Measurements from ENCODE around the gene ZNF750.

ZNF750 gene

DNA sequence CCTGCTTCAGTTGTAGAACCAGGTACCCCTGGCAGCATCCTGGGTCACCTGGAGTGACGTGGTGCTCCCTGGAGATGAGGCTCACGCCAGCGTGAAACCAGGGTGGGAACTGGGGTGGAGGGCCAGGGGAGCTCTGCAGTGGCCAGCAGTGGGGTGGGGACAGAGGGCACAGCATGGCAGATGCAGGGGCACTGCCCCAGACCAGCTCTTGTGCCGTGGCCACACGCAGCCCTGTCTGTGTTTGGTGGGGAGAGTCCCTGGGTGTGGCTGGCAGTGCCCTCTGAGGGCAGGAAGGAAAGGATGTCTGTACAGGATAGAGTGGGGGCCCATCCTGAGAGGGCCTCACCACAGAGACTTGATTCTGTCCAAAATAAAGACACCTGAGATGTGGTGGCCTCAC is 24.5 kb downstream of the ZNF750 start:
- FAIRE-seq (no peak), DNase-seq (ENCODE audit: insufficient read length, low spot score) (no peak)

DNA sequence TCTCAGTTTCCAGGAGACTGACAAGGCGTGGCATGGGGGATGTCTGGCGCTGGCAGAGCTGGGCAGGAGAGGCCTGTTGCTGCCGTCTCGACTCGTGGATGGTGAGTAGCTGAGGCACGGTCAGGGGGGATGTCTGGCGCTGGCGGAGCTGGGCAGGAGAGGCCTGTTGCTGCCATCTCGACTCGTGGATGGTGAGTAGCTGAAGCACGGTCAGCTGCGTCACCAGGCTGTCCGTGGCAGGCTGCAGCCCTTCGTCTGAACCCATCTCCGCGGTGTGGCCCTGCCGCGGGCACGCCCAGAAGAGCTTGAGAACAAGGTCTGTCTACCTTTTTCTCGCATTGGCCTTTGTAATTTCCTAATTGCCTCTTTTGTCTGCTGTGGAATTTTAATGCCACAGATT is 25.0 kb downstream of the ZNF750 start:
- FAIRE-seq (no peak), DNase-seq (ENCODE audit: insufficient read length, low spot score) (no peak)

DNA sequence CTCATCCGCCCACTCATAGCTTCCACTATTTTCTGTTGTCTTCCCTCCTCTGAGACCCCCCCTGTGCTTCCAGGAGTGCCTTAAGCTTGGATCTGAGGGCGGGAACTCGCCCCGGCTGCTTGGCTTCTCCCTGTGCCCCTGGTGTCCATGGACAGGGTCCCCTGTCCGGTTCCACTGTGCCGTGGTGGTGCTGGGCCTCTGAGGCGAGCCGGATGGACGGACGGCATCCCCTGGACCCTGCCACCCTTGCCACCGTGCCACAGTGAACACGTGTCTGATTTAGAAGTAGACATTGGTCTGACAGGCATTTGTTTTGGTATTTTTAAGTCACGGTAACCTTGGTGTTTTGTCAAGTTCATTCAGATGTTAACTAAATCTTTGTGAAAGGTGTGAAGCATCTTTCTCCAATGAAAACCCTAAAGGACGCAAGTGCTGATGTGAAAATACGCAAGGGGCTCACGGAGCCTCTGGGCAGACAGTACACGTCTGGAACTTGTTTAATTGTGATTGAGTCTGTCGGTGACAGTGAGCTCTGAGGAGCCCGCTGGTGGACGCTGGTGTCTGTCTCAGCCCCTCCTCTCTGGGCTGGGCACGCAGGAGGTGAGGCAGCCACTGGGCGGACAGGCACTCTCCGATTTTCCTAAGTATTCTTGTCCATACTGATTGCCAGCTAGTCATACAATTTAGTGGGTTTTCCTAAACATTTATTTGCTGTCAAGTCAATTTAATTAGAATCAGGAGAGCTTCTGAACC is 26.3 kb downstream of the ZNF750 start:
- DNase-seq (ENCODE audit: insufficient read length, low spot score): no peak
- peak; percentile 28 for FAIRE-seq

DNA sequence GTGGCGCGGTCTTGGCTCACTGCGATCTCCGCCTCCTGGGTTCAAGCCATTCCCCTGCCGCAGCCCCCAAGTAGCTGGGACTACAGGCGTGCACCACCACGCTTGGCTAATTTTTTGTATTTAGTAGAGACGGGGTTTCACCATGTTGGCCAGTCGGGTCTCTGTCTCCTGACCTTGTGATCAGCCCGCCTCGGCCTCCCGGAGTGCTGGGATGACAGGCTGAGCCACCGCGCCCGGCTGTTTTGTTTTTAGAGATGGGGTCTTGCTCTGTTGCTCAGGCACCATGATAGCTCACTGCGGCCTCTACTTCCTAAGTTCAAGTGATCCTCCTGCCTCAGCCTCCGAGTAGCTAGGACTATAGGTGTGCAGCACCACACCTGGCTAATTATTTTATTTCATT is 27.2 kb downstream of the ZNF750 start:
- DNase-seq (ENCODE audit: insufficient read length, low spot score) (no peak), FAIRE-seq (no peak)

DNA sequence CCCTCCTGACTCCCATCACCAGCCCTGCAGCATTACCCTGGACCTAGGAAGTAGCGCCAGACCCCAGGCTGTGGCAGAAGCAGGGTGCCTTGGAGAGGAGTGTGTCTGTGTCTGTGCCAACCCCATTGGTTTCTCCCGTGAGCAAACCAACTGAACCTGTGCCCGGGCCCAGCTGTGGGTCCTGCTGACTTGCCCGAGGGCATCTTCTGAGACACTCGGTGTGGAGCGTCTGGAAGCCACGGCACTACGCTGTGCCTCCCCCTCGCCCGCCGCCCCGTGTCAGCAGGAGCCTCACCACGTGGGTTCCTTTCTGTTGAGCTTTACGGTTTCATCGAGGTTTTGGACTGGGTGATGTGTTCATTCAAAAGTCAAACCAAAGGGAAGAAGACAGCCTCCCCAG is 27.8 kb downstream of the ZNF750 start:
- FAIRE-seq (no peak), DNase-seq (ENCODE audit: insufficient read length, low spot score) (no peak)

DNA sequence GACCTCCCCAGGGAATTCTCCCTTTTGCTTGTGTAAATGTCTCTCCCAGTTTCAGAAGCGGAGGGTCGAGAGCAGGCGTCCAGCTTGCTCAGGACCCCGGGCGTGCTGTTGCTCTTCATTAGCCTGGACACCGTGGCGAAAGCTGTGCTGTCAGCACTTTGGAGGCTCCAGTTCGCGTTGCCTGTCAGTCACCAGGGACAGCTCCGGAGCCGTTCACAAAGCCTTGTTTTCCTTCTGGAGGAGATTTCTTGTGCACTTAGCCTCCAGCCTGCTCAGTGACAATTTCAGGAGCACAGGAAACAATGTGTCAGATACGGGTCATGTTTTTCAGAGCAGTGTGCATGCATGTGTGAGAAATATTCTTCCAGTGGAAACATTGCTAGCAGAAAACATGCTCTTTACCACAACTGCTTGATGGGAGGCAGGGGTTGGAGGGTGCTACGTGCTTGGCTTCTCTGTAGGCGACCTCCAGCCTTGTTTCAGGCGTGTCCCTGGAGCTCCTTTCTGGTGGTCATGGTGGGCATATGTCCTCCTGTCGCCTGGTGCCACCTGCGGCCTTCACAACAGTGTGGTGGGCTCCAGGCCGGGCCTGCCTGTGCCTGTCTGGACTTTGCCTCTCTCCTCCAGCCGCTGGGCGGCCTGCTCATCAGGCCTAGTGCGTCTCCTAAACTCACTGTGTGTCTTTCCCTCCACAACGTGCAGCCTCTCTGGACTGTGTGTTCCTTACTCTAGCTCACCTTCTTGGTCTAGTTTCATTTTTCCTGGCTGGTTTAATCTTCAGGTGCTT is 29.0 kb downstream of the ZNF750 start:
- DNase-seq (ENCODE audit: insufficient read length, low spot score): no peak
- no peak for FAIRE-seq

DNA sequence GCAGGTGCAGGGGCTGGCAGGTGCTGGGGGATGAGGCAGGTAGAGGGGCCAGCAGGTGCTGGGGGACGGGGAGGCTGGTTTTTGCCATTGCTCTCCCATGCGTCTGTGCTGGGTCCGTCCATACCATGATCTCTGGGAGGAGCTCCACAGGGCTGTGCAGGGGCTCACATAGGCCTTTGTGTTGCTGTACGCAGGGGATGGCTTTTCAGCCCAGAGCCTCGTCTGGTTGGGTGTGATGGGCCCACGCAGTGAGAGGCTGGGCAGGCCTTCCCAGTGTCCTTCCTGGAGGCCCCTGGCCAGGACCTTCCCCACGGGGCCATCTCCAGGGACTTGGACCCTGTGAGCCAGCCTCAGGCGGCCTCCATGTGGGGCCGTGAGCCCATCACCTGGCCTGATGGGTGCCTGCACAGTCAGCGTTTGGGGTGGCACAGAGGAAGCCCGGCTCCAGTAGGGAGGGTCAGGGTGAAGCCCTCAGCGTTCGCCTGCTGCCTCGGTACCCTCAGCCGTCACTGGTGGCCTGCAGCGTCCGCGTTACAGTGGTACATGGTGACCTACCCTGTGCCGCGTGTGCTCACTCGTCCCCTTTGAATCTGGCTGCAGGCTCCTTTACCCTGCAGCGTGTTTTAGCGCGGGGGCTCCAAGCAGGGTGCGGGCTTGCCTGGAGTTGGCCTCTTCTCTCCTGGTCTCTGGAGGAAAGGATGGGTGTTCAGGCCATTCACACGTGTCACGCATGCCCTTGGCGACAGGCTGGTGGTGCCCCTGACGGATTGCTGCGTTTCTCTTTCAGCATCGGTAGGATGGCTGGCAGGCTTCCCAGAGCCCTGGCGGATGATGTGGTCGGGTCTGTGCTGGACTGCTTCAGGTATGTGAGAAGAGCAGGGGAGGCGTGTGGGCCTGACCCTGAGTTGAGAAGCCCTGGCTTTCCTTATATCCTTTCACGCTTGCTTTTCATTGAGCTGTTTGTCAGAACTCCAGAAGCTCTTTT is 30.6 kb downstream of the ZNF750 start:
- FAIRE-seq: no peak
- DNase-seq (ENCODE audit: insufficient read length, low spot score): no peak

DNA sequence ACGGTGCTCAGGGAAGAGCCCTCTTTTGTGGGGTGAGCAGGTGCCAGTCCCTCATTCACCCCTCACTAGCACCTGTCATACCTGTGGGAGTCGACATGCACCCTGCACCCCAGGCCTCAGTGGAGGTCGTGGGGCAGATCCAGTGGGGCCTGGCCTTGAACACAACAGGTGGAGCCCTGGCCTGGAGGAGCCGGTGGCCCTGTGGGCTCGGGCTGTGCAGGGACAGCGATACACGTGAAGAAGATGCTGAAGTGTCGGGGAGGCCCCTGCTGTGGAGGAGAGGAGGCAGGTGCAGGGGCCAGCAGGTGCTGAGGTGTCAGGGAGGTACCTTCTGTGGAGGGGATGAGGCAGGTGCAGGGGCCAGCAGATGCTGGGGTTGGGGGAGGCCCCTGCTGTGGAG is 31.8 kb downstream of the ZNF750 start:
- no peak for FAIRE-seq
- no peak for DNase-seq (ENCODE audit: insufficient read length, low spot score)

DNA sequence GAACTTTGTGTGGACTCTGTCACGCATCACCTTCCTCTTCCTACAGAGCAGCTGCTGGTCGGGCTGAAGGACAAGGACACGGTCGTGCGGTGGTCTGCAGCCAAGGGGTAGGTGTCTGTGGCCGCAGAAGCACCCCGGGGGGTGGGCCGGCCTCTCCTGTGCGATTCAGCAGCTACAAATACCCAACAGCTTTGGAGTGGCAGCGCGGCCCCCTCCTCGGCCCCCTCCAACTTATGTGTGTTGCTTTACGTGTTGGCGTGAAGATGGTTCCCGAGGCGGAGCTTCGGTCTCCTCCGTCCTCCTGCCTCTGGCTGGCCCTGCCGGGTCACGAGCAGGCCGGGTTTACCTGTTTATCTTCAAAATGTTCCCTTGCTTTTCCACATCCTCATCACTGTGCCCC is 32.3 kb downstream of the ZNF750 start:
- FAIRE-seq: no peak
- no peak for DNase-seq (ENCODE audit: insufficient read length, low spot score)

DNA sequence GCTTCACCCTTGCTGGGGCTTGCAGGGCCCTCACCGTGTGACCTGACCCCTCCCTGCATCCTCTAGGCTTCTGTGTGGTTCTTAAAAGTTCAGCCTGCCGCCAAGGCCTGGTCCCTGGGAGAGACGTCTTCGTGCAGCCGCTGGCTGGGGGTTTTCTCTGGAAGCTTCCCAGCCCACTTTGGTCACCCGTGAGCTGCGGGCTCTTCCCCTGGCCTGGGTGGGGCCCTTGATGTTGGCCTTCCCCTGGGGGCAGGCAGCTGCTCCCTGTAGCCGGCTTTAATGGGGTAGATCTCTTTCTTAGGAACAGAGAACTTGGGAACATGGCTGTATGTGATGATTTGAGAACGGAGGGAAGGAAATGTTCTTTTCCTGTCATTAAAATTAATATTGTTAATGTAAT is 32.7 kb downstream of the ZNF750 start:
- FAIRE-seq: no peak

DNA sequence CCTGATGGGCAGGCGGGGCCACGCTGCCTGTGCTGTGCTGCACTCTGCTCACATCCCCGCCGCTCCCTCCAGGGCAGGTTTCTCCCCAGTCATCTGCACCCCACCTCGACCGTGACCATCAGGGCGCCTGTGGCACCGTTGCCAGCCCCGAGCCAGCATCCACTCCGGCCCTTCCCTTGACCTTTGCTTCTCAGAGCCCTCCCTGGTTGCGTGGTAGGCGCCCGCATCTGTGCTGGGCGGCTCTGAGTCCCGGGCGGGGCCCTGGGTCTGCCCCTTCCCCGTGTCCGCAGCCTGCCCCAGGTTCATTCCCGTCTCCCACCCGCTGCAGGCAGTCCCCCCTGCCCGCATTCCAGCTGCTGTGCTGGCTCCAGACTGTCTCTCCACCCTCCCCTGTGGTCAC is 33.2 kb downstream of the ZNF750 start:
- DNase-seq (ENCODE audit: insufficient read length, low spot score) (no peak), FAIRE-seq (no peak)

More for the DNA sequence above, 32.7 kb downstream of the ZNF750 start:
- no peak for DNase-seq (ENCODE audit: insufficient read length, low spot score)

DNA sequence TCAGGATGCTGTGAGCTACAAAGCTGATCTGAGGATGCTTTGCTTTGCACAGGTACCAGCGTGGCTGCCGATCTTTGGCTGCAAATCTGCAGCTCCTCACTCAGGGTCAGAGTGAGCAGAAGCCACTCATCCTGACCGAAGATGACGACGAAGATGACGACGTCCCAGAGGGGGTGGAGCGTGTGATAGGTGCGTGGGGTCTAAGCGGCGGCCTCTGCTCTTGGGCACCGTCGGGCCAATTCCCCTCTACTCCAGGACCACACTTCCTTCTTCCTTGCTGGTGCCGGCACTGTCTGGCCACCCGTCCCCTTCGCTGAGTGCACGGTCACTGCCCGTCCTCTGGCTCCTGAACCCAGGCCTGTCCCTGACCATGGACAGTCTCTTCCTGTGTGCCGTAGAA is 34.0 kb downstream of the ZNF750 start:
- DNase-seq (ENCODE audit: insufficient read length, low spot score) (no peak), FAIRE-seq (no peak)

DNA sequence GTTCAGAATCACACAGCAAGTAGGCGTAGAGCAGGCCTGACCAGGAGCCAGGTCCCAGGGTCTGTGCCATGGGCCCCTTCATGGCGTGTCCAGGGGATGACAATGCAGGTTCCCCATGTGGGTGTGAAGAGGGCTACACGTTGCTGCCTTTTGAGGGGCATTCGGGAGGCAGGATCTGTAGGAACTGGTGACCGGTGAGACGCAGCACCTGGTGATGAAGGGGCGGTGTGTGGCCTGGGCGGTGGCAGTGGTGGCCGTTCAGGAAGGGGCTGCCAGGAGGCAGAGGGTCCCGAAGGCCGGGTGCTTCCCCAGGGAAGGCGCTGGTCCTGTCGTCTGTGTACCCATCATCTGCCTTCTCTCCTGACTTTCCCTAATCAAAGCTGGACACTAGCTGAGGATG is 34.6 kb downstream of the ZNF750 start:
- DNase-seq (ENCODE audit: insufficient read length, low spot score) (no peak), FAIRE-seq (no peak)

DNA sequence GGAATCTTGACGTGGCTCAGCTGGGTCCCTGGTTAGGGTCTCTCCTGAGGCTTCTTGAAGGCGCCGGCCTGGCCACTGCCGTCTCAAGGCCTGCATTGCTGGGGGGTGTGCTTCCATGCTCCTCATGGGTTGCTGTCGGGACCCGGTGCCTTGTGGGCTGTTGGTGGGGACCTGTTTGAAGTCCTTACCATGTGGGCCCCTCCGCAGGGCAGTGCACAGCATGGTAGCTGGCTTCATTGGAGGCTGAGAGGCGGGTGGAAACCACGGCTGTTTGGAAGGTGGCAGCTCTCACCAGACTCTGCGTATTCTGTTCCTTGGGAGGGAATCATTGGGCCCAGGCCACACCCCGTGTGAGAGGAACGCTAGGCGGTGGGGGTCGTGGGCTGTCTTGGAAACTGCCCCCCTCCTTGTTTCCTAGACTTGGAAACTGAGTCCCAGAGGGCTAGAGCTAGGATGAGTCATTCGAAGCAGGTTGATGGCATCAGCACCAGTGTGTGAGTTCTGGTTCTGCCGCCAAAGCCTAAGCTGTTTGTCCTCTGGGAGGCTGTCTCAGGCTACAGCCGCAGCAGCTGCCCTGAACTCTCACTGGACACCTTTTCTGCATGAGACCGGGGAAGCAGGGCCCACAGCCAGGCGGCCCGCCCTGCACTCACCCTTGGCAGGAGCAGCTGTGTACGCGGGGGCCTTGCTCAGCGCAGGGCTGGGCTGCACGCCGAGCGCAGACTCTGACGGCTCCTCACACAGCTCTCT is 35.2 kb downstream of the ZNF750 start:
- no peak for FAIRE-seq
- no peak for DNase-seq (ENCODE audit: insufficient read length, low spot score)

DNA sequence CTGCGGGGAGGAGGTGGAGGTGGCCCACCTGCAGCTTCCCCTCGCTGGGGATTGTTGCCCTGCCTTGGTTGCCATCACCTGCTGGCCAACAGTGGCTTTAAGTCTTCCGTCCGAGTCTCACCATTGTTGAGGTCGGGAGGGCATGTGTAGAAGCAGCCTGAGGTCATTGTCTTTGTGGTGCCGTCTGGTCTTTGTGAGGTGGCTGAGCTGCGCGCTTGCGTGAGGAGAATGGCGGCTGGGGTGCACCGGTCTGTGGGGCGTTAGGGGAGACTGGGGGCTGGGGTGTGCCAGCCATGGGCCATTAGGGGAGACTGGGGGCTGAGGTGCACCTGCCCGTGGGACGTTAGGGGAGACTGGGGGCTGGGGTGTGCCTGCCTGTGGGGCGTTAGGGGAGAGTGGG is 36.2 kb downstream of the ZNF750 start:
- FAIRE-seq: no peak

DNA sequence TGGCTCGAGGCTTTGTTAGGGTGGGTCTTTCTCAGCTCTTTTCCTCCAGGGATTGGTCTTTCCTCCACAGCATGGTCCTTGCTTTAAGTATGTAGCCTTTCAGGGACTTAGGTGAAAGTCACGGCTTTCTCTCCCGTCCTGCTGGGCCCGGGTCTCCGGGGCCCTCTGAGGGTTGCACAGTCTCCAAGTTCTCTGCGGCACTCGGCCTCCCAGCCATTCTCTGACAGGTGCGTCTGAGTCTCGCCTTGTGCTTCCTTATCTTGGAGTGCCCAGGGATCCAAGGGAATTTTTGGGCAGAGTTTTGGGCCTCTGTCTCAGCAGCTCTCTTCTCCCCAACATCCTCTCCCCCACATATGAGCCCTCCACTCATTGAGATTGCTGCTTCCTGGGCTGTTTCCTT is 36.6 kb downstream of the ZNF750 start:
- DNase-seq (ENCODE audit: insufficient read length, low spot score): no peak
- no peak for FAIRE-seq

More for the DNA sequence above, 36.2 kb downstream of the ZNF750 start:
- no peak for DNase-seq (ENCODE audit: insufficient read length, low spot score)

DNA sequence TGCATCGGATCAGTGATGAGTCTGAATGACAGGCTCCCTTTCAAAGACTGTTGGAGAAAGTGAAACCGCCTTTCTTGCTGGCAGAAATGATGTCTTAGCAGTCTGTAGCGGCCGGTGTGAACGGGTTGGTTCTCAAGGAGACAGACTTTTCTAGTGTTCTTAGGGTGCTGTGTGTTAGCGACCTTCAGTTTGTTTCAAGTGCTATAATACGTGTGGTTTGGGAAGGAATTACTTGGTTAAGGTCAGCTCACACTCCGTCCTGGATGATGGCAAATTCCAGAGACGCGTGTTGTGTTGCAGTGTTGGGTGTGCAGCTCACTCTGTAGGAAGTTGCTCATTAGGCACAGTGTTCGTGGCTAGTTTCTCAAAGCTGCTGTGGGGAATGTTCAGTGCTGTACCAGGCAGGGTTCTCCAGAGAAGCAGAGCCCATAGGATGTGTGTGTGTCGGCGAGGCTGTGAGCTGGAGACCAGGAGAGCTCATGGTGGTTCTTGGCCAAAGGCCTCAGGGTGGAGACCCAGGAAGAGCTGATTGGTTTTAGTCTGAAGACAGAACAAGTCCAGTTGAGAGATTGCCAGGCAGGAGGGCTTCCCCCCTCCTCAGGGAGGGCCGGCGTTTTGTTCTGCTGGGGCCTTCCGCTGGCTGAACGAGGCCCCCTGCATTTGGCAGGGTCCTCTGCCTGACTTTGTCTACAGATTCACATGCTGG is 37.6 kb downstream of the ZNF750 start:
- FAIRE-seq: no peak
- DNase-seq (ENCODE audit: insufficient read length, low spot score): no peak

DNA sequence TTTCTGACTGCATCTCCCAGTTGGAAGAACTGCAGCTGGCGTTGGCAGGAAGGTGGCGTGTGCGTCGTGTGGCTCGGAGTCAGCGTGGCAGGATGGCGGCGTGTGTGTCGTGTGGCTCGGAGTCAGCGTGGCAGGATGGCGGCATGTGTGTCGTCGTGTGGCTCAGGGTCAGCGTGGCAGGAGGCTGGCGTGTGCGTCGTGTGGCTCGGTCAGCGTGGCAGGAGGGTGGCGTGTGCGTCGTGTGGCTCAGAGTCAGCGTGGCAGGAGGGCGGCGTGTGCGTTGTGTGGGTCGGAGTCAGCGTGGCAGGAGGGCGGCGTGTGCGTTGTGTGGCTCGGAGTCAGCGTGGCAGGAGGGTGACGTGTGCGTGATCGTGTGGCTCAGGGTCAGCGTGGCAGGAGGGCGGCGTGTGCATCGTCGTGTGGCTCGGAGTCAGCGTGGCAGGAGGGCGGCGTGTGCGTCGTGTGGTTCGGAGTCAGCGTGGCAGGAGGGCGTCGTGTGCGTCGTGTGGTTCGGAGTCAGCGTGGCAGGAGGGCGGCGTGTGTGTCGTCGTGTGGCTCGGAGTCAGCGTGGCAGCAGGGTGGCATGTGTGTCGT is 38.3 kb downstream of the ZNF750 start:
- FAIRE-seq (peak; percentile 81), DNase-seq (ENCODE audit: insufficient read length, low spot score) (no peak)

DNA sequence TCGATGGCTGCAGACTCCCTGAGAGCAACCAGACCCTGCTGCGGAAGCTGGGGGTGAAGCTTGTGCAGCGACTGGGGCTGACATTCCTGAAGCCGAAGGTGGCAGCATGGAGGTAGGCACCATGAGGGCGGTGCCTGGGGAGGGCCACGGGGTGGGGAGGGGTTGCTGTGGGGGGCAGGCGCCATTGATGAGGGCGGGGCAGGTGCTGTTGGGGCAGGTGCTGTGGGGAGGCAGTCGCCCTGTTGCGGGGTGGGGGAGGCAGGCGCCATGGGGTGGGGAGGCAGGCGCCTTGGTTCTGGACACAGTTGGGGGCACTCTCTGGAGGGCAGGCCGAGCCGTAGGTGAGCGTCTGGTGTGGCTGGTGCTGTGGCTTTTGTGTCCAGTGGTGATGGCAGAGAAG is 38.9 kb downstream of the ZNF750 start:
- no peak for FAIRE-seq
- DNase-seq (ENCODE audit: insufficient read length, low spot score): no peak
